ENCODE measurements around the gene CEMIP2. TPM values are rescaled to one million over a fixed set of nuclear protein-coding genes. Genes with fewer than 3 reads are reported as not detected.
"Not testable (repeated sequence)": the region's sequence is repeated elsewhere in the genome, so short reads cannot be mapped to it uniquely, and the experiment has no call there.

Gene CEMIP2
- total and polyA plus RNA-seq, 2 donors (not counting 3 experiments of a cell fraction or from before 2014, with no cell fraction given), result 41.6 to 44.3 TPM

DNA sequence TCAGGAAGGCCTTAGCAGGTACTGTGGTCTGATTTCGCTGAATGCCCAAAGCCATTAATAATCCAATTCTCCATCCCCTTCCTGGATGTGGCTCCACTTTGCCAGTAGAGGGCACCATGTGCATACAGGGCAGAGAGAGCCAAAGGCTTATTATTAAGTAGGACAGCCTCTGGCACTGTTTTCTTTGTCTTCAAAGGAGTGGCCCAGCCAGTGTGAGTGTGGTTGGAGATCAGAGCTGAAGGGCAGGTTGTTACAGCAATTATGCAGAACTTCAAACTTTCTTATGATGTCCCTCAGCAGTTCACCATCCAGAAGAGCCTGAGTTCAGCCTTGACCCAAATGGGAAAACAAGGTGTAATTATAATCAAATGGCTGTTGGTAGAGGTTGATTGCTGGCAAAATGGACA lies 38.6 kb upstream of the CEMIP2 start:
- Histone ChIP-seq H3K9ac (replicated peaks; ENCODE audit: extremely low read depth, insufficient read depth, low read length) (no peak overlapping the region), H3K36me3 (ENCODE audit: control insufficient read depth in 2 of 2, extremely low read depth in 1 of 2, insufficient read depth in 2 of 2, low read length in 2 of 2) (no peaks in the 10 kb centered on the region), H3K4me3 (replicated peaks in 1 of 3; ENCODE audit: insufficient read depth in 1 of 3, low read depth in 1 of 3, low read length in 3 of 3) (no peak overlapping the region), H3K4me2 (ENCODE audit: insufficient read depth, low read length) (no peak overlapping the region), H3K9me1 (replicated peaks; ENCODE audit: control insufficient read depth, extremely low read depth, insufficient read depth, low read length) (no peaks in the 10 kb centered on the region), H3K9me3 (replicated peaks; ENCODE audit: control insufficient read depth, insufficient read depth, low read length) (no peaks in the 10 kb centered on the region), H2AFZ (ENCODE audit: low read depth, low read length) (peak overlapping the region; percentile 57), H3K27me3 (ENCODE audit: control insufficient read depth in 2 of 2, insufficient read depth in 2 of 2, low read length in 2 of 2) (peaks cover 0 to 3% of the 10 kb centered on the region in 2 experiments), H3K4me1 (ENCODE audit: control insufficient read depth, extremely low read depth, insufficient read depth, low read length) (no peaks in the 10 kb centered on the region), H3K27ac (ENCODE audit: insufficient read depth, low read depth, low read length) (no peak overlapping the region), H3K79me2 (ENCODE audit: control insufficient read depth, insufficient read depth, low read length) (no peaks in the 10 kb centered on the region), H4K20me1 (replicated peaks; ENCODE audit: control insufficient read depth, extremely low read depth, insufficient read depth, low read length) (no peaks in the 10 kb centered on the region)
- FAIRE-seq, result peak; percentile 90
- dilution Hi-C loops (cut with MboI; ENCODE audit: extremely low pct_ligation_motif_present, low sequenced_read_pairs), result no loop called here
- TF ChIP-seq POLR2A (IDR thresholded peaks at IDR 0.05; ENCODE audit: low read depth, low read length), result no peak
- TF ChIP-seq, protein P1, sequence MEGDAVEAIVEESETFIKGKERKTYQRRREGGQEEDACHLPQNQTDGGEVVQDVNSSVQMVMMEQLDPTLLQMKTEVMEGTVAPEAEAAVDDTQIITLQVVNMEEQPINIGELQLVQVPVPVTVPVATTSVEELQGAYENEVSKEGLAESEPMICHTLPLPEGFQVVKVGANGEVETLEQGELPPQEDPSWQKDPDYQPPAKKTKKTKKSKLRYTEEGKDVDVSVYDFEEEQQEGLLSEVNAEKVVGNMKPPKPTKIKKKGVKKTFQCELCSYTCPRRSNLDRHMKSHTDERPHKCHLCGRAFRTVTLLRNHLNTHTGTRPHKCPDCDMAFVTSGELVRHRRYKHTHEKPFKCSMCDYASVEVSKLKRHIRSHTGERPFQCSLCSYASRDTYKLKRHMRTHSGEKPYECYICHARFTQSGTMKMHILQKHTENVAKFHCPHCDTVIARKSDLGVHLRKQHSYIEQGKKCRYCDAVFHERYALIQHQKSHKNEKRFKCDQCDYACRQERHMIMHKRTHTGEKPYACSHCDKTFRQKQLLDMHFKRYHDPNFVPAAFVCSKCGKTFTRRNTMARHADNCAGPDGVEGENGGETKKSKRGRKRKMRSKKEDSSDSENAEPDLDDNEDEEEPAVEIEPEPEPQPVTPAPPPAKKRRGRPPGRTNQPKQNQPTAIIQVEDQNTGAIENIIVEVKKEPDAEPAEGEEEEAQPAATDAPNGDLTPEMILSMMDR (IDR thresholded peaks at IDR 0.05; ENCODE audit: extremely low read depth in 1 of 2, insufficient read depth in 1 of 2, low read depth in 1 of 2, low read length in 2 of 2), result peak; percentile 77 to 85
- ChIA-PET POLR2A (interaction anchor here (0.6 kb wide), 1 partner anchor 122 kb away, joined by 3 read pairs; no protein-coding TSS in a partner anchor), CTCF (interaction anchor here (0.6 to 13.9 kb wide), 23 partner anchors 9 to 1167 kb away, joined by 3 to 318 read pairs (median 5); no protein-coding TSS in a partner anchor)
- peak; percentile 74 for DNase-seq (ENCODE audit: low read depth, low spot score)
- intact Hi-C loops (cut with micrococcal nuclease), result loop anchor here (1.0 to 5.0 kb wide), 3 partner anchors 170 to 465 kb away; no protein-coding TSS in a partner anchor
- no TSS peak for BruUV-seq (replicated peaks)

DNA sequence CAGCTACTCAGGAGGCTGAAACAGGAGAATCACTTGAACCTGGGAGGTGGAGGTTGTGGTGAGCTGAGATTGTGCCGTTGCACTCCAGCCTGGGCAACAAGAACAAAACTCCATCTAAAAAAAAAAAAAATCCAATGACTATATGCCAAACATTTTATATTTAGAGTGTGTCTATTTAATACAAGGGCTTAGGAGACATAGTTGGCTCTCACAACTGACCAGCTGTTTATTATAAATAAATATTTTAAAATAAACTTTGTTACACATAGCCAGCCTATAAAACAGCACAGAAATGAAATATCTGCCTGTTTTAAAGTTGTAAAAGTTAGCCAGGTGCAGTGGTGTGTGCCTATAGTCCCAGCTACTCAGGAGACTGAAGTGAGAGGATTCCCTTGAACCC lies 36.8 kb upstream of the CEMIP2 start:
- H3K4me1 ChIP-seq (ENCODE audit: control insufficient read depth, extremely low read depth, insufficient read depth, low read length); POLR2A ChIA-PET; H3K27ac ChIP-seq (ENCODE audit: insufficient read depth, low read depth, low read length); H3K9me3 ChIP-seq (replicated peaks; ENCODE audit: control insufficient read depth, insufficient read depth, low read length); dilution Hi-C loops (cut with MboI; ENCODE audit: extremely low pct_ligation_motif_present, low sequenced_read_pairs); H3K79me2 ChIP-seq (ENCODE audit: control insufficient read depth, insufficient read depth, low read length); BruUV-seq (replicated peaks); H3K4me3 ChIP-seq (replicated peaks in 1 of 3; ENCODE audit: insufficient read depth in 1 of 3, low read depth in 1 of 3, low read length in 3 of 3); H3K36me3 ChIP-seq (ENCODE audit: control insufficient read depth in 2 of 2, extremely low read depth in 1 of 2, insufficient read depth in 2 of 2, low read length in 2 of 2); H2AFZ ChIP-seq (ENCODE audit: low read depth, low read length); FAIRE-seq; DNase-seq (ENCODE audit: low read depth, low spot score); H3K4me2 ChIP-seq (ENCODE audit: insufficient read depth, low read length); H3K9me1 ChIP-seq (replicated peaks; ENCODE audit: control insufficient read depth, extremely low read depth, insufficient read depth, low read length); H3K9ac ChIP-seq (replicated peaks; ENCODE audit: extremely low read depth, insufficient read depth, low read length); H4K20me1 ChIP-seq (replicated peaks; ENCODE audit: control insufficient read depth, extremely low read depth, insufficient read depth, low read length); H3K27me3 ChIP-seq (ENCODE audit: control insufficient read depth in 2 of 2, insufficient read depth in 2 of 2, low read length in 2 of 2): not testable (repeated sequence)
- CTCF ChIA-PET, result interaction anchor here (0.6 to 13.9 kb wide), 10 partner anchors 8 to 468 kb away, joined by 3 to 318 read pairs (median 4); no protein-coding TSS in a partner anchor
- intact Hi-C loops (cut with micrococcal nuclease), result loop anchor here (5.0 kb wide), 1 partner anchor 172 kb away; no protein-coding TSS in a partner anchor
